COLO829 (cell line): ENCODE data around the gene ENOX1.

Experiments used
- DNase-seq: peaks from one replicate; pipeline ENCODE4 v3.0.0; 2012; ENCODE audit warnings: low spot score

The ENOX1 gene

GRCh38 chr13:43608400-43609137 is 178.2 kb downstream of the ENOX1 start:
- no peak for DNase-seq

DNA sequence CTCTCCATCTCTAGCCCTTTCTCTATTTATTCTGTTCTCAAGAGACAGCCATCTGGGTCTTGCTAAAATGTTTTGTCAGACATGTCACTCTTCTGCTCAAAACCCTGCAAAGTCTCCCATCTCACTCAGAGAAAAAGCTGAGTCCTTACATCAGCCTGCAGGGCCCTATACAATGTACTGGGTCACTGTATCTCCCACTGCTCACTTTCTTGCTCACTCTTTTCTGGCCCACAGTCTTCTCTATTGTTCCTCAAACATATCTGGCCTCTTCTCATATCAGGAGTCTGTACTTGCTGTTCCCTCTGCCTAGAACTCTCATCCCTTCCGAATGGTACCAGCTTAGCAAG is 189.2 kb downstream of the ENOX1 start:
- DNase-seq = no peak

DNA sequence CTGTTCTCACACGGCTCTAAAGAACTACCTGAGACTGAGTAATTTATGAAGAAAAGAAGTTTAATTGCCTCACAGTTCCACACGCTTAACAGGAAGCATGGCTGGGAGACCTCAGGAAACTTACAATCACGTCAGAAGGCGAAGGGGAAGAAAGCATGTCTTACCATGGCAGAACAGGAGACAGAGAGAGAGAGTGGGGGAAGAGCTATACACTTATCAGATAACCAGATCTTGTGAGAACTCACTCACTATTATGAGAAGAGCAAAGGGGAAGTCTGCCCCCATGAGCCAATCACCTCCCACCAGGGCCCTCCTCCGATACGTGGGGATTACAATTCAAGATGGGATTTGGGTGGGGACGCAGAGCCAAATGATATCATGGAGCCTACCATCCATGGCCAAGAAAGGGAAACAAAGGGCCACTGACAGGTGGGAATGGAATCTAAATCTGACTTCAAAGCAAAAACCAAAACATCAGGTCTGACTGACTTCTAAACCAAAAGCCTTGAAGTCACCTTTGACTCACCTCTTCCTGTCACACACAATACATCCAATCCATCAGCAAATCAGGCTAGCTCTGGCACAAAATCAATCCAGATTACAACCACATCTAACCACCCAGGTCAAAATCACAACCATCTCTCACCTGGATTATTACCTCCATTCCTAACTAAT is 189.7 kb downstream of the ENOX1 start:
- DNase-seq = no peak

DNA sequence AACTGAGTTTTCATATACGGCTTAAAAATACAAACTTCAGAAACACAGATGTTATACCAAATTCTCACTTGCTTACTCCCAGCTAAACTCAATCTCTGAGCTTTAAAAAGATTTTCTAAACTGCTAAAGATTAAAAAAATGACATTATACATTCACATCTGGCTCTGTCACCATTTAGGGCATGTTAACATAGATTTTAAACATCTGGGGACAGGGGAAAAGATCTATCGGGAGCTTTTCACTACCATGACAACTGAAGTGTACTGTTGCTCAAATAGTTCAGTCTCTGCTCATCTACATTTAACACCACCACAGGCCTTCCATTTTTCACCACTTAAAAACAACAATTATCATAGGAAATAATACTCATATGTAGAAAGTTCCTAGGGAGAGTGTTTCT is 190.8 kb downstream of the ENOX1 start:
- DNase-seq = no peak

GRCh38 chr13:43587376-43587775 is 199.4 kb downstream of the ENOX1 start:
- DNase-seq = no peak

GRCh38 chr13:43584751-43585150 is 202.0 kb downstream of the ENOX1 start:
- DNase-seq = no peak

DNA sequence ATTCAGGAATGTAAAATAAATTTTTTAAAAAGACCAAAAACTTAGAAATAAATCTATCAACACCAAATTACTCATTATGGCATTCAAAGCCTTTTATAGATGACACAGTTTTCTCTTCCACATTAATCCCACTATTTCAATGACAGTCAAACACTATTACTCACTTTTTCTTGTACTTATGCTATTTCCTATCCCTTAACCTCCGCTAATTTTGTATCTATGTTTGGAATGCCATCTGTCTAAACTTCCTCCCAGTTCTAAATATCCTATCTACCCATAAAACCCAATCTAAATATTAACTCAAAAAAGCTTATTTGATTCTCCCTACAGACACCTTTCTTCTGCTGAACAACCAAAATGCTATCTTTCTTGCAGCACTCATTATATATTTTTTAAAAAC is 203.5 kb downstream of the ENOX1 start:
- DNase-seq = no peak

GRCh38 chr13:43580280-43580679 is 206.5 kb downstream of the ENOX1 start:
- DNase-seq = no peak

GRCh38 chr13:43579321-43579720 is 207.5 kb downstream of the ENOX1 start:
- DNase-seq = no peak

DNA sequence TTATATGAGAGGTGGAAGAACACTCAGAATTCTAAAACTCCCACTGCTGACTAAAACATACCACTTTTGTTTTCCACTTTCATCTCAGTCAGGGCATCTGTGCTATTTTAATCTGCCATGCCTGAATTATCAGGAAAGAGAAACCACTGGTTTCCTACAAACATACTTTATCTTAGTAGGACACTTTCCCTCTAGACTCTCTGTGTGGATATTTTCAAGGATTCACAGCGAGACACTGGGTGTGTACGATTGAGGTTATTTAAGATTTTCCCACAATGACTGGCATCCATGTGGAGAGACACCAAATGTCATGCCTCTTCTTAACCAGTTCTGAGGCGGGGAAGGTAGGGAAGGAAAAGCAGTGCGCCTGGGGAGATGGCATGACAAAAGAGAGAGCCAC is 212.2 kb downstream of the ENOX1 start:
- no peak for DNase-seq

- DNase-seq = no peak
Measured at GRCh38 chr13:43573802-43574514, 212.8 kb downstream of the ENOX1 start.

- DNase-seq = no peak
Measured at GRCh38 chr13:43573361-43573740, 213.4 kb downstream of the ENOX1 start.

DNA sequence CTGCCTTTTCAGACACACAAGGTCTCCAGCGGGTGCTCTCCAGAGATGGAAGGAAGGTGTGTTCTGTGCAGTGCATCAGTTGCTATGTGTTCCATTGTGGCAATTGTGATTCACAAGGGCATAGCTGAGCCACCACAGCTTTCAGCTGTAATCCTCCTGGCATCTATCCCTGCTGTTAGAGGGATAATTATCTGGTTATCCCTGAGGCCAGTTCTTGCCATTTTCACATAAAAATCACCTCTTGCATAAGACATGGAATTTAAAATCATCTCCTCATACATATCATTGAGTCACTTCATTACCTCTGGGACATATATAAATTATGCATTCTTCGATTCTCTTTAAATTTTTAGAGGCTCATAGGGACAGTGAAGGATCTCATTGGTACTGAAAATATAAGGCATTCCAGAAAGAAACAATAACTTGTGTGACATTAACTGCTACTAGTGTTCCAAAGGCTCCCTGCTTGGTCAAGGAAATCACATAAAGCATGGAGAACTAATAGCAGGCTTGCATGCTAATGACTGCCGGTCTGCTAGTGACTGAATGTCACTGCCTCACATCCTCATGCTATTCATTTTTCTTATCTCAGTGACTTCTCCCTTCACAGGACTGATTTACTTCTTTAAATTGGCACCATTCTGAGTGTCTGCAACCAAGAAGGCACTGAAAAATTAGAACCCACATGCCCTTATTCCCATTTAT is 214.0 kb downstream of the ENOX1 start:
- no peak for DNase-seq

- DNase-seq = no peak
Measured at GRCh38 chr13:43569658-43570057, 217.1 kb downstream of the ENOX1 start.

- no peak for DNase-seq
Measured at GRCh38 chr13:43567608-43568007, 219.2 kb downstream of the ENOX1 start.

DNA sequence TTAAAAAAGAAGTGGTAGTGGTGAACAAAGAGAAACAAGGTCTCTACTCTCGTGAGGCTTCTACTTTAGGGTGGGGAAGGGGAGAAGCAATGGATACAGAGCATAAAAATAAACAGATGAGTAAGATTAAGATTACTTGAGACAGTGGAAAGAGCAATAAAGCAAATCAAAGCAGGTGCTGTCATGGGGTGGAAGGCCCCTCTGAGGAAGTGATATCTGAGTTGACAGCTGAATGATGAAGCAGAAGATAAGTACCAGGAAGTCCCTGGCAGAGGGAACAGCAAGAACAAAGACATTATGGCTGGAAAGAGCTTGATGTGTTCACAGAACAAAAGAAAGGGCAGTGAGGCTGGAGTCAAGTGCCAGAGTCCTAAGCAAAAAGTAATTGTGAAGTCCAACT is 221.8 kb downstream of the ENOX1 start:
- no peak for DNase-seq

DNA sequence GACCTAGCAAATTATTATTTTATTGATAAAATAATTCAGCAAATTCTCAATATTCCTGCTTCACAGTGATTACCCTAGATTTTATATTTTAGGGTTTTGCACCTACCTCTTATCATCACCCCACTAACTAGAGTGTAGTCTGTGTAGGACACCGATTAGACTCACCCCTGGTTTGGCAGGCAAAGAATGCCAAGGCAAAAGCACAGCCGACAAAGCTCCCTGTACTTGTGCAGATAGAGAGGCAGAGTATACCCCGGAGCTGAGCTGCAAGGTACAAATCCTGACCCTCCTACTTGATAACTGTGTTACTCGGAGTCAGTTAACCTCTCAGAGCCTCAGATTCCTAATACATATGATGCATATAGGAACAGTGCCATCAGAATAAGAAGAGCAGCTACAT is 225.7 kb downstream of the ENOX1 start:
- no peak for DNase-seq

DNA sequence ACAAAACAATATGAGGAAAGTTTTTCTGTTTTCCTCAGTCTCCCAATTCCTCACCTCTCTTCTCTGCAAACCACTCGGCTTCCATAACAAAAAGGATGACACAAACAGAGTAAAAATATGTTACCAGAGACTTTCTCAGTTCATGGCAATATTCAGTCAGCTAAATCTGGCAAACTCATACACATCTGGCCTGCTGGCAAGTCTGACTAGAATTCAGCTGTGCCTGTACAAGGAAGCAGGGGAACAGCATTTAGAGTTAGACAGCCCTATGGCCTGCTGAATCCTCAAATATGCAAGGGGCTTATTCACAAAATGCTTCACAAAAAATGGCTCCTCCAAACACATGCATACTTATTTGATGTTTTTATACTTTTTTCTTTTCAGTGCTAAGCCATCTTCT is 227.8 kb downstream of the ENOX1 start:
- no peak for DNase-seq

DNA sequence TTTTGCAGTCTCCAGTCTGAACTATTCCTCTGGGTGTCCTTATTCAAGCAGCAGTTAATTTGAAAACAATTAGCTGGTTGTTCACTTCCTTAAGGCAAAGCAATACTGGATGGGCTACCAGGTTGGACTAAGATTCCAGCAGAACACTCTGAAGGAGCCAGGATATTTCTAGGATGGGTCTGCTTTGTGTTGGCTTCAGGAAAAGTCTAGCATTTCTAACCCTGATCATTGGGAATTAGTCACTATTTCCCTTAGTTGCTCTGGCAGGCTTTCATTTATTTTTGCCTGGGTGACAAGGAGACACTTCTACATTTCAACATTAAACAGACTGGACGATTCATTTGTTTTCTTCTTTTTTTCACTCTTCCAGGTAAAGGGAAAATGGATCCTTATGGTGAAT is 228.4 kb downstream of the ENOX1 start:
- DNase-seq = no peak

DNA sequence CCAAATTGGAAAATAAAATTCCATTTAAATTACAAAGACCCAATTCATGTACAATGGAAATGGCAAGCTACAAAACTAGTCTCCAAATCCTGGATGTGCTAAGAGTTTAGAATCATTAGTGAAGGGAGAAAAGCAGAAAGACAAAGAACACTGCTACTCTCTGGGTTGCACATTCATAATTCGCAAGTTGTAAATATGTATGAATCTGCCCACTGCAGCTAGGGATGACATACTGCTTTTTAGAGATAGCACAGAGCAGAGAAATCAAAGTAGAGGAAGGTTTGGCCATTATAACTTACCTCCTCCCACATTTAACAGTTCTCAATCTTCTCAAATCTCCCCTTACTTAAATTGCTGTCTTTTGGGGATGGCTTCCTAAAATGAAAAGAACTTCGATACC is 231.1 kb downstream of the ENOX1 start:
- DNase-seq = no peak

GRCh38 chr13:43551897-43552456 is 234.8 kb downstream of the ENOX1 start:
- DNase-seq = no peak

DNA sequence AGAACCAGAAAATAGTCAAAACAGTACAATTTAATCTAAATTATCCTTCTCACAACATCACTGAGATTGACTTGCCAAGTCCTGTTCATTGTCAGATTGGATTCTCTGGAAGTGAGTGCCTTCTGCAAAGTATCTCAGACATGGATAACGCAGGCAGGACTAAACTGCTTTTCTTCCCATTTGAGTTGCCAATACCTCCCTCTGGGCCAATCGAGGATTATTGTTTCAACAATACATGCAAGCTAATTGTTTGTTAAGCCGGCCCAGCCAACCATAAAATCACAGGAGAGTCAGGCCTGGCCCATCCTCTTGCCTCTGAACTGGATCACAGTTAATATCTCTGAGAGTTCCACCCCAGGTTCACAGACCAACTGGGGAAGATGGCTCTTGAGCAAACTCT is 240.0 kb downstream of the ENOX1 start:
- no peak for DNase-seq

GRCh38 chr13:43546251-43546650 is 240.5 kb downstream of the ENOX1 start:
- DNase-seq = no peak
